ENCODE measurements around the gene UBXN7. TPM values are rescaled to one million over a fixed set of nuclear protein-coding genes. Genes with fewer than 3 reads are reported as not detected.
"Not testable (repeated sequence)": the region's sequence is repeated elsewhere in the genome, so short reads cannot be mapped to it uniquely, and the experiment has no call there.

UBXN7 gene
- total RNA-seq, 1 donor from 2014 or later, result 31.0 TPM

- not testable (repeated sequence) for DNase-seq (ENCODE audit: extremely low read depth, low read depth, low spot score)
These were observed 73.7 kb downstream of the UBXN7 start for GRCh38 chr3:196358540-196358939.

DNA sequence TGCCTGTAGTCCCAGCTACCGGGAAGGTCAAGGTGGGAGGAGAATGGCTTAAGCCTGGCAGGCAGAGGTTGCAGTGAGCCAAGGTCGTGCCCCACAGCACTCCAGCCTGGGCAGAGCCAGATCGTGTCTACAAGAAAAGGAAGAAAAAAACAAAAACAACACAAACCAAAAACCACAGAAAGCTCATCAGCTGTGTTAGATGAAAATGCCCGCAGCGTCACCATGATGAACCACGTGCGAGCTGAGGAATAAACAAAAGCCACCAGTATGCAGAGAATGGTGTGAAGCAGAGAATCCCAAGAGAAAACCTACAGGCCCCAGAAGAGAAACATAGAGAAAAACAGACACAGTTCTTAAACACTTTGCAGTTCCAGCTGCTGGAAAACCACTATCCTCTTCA lies 74.3 kb downstream of the UBXN7 start:
- DNase-seq (ENCODE audit: extremely low read depth, low read depth, low spot score), result no peak

DNA sequence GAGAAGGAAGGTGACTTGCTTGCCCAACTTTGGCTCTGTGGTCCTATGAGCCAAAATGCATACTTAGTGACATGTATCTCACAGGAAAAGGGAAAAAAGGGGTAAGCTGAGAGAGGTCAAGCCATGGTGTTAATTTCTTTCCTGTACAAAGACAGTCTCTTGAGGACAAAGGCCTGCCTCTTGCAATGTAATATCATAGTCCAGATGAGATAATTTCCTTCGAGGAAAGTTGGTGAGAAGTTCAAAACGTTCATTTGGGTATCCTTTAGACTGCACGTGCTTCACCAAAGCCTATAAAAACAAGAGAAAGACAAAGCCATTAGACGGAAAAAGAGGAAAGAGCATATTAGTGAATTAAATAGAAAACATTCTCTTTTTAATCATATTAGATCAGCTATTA lies 75.7 kb downstream of the UBXN7 start:
- no peak for DNase-seq (ENCODE audit: extremely low read depth, low read depth, low spot score)

- DNase-seq (ENCODE audit: extremely low read depth, low read depth, low spot score), result no peak
These were observed 76.6 kb downstream of the UBXN7 start for GRCh38 chr3:196355668-196356067.

DNA sequence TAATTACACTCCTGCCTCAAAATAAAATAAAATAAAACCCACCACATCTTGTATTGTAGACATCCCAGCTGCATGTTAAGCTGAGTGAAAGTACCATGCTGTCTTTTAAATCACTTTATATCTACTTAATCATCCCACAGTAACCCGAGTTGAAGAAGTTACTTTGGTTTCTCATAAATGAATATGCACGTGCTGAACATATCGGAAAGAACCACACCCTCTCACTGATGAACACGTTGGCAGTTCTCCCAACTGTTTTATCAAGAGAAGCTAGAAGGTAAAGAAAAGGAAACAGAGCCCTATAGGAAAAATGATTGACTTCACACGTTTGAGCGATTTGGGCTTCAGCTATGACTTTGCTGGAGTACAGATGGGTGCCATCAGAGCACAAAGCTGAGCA lies 78.1 kb downstream of the UBXN7 start:
- no peak for DNase-seq (ENCODE audit: extremely low read depth, low read depth, low spot score)

- DNase-seq (ENCODE audit: extremely low read depth, low read depth, low spot score), result no peak
These were observed 80.7 kb downstream of the UBXN7 start for GRCh38 chr3:196351541-196351940.

- DNase-seq (ENCODE audit: extremely low read depth, low read depth, low spot score), result no peak
These were observed 82.2 kb downstream of the UBXN7 start for GRCh38 chr3:196350067-196350466.

GRCh38 chr3:196348698-196349097 lies 83.5 kb downstream of the UBXN7 start:
- DNase-seq (ENCODE audit: extremely low read depth, low read depth, low spot score), result no peak

DNA sequence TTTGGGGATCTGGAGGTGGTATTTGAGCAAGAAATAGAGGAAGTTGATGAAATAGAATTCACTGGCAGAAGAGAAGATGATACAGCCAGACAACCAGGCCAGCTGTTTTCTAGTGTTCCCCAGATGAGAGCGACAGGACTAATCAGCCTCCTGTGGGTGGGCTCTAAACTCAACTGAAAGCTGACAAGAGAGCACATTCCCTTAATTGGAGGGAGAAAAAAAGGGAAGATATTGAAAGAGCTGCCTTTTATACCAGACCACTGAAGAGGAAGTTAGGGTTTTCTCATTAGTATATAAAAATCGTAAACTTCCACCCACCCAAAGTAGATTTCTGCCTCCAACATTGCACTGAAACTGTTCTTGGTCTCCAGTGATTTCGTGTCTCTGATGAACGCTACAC lies 87.6 kb downstream of the UBXN7 start:
- no peak for DNase-seq (ENCODE audit: extremely low read depth, low read depth, low spot score)

GRCh38 chr3:196343917-196344316 lies 88.3 kb downstream of the UBXN7 start:
- not testable (repeated sequence) for DNase-seq (ENCODE audit: extremely low read depth, low read depth, low spot score)

DNA sequence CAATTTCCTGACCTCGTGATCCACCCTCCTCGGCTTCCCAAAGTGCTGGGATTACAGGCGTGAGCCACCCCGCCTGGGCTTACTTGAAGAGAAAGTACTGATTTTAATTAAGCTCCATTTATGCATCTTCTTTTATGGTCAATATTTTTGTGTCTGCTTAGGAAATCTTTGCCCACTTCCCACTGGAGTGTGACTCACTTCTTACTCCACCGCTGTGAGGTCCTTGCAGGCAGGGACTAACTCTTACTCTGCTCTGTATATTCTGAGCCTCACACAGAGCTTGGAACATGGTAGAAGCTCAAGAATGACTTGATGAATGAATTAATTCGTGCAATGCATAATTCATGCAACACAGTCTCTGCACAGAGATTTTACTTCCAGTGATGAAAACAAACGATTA lies 91.1 kb downstream of the UBXN7 start:
- no peak for DNase-seq (ENCODE audit: extremely low read depth, low read depth, low spot score)

- no peak for DNase-seq (ENCODE audit: extremely low read depth, low read depth, low spot score)
These were observed 91.8 kb downstream of the UBXN7 start for GRCh38 chr3:196340466-196340865.

DNA sequence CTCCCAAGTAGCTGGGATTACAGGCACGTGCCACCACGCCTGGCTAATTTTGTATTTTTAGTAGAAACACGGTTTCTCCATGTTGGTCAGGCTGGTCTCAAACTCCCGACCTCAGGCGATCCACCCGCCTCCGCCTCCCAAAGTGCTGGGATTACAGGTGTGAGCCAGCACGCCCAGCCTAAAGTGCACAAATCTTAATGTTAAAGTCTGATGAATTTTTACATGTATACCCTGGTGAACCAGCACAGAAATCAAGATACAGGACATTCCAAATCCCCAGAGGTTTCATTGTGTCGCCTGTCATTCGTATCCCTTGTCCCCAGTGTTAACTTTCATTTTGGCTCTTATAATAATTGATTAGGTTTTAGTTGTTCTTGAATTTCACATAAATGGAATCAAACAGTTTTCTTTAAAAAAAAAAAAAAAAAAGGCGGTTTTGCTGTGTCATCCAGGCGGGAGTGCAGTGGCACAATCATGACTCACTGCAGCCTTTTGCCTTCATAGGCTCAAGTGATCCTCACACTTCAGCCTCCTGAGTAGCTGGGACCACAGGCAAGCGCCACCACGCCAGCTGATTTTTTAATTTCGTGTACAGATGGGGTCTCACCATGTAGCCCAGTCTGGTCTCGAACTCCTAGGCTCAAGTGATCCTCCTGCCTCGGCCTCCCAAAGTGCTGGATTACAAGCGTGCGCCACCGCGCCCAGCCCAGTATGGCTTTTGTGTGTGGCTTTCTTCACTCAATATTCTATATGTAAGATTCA lies 92.6 kb downstream of the UBXN7 start:
- no peak for DNase-seq (ENCODE audit: extremely low read depth, low read depth, low spot score)

- no peak for DNase-seq (ENCODE audit: extremely low read depth, low read depth, low spot score)
These were observed 93.2 kb downstream of the UBXN7 start for GRCh38 chr3:196339044-196339443.

DNA sequence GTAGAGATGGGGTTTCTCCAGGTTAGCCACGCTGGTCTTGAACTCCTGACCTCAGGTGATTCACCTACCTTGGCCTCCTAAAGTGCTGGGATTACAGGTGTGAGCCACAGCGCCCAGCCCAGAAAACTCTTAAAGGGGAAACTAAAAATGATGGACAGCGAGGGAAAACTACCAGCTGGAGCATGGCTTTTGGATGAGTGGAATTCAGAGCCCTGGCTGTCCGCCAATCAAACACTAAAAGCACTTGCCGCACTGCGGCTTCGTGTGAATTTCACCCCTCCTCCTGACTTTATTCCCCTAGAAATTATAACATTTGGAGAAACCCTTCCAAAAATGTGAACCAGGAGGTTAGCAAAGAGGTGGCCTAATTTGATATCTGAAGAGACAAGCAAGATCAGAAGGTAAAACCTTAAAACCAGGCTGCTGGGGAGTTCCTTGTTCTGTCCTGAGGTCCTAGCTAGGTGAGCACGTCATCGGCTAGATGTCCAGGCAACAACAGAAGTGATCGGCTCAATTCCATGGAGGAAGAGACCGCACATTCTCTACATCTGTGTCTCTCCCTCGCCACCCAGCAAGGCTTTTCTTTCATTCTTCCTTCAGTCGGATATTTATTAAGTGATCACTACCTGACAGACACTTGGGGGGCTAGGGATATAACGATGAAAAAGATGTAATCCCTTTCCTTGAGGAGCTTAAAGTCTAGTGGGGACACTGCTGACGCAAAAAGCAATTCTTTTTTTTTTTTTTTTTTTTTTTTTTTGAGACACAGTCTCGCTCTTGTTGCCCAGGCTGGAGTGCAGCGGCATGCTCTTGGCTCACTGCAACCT lies 95.7 kb downstream of the UBXN7 start:
- DNase-seq (ENCODE audit: extremely low read depth, low read depth, low spot score), result no peak

DNA sequence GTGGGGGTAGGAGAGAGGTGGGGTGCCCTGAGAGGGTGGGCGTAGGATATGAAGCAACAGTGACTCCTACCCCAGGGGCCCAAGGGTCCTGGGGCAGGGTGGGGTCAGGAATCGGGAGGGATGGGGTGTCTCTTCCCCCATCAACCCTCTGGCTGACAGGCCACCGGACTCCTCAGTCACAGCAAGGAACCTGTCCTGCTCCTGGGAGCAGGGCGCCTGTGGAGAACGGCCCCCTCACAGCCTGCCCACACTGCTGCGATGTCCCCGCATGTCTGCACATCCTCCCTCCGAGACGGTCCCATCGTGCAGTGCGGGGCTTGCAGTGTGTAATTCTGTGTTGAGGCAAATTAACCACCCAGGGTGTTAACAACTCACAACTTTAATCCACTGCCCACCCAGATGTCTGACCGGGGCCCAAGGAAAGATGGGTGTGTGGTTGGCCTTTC lies 96.7 kb downstream of the UBXN7 start:
- no peak for DNase-seq (ENCODE audit: extremely low read depth, low read depth, low spot score)

DNA sequence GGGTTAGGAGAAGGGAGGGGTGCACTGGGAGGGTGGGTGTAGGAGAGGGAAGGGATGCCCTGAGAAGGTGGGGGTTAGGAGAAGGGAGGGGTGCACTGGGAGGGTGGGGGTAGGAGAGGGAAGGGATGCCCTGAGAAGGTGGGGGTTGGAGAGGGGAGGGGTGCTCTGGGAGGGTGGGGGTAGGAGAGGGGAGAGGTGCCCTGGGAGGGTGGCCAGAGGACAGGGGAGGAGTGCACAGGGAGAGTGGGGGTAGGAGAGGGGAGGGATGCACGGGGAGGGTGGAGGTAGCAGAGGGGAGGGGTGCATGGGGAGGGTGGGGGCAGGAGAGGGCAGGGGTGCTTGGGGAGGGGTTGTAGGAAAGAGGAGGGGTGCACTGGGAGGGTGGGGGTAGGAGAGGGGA lies 97.2 kb downstream of the UBXN7 start:
- DNase-seq (ENCODE audit: extremely low read depth, low read depth, low spot score), result no peak

DNA sequence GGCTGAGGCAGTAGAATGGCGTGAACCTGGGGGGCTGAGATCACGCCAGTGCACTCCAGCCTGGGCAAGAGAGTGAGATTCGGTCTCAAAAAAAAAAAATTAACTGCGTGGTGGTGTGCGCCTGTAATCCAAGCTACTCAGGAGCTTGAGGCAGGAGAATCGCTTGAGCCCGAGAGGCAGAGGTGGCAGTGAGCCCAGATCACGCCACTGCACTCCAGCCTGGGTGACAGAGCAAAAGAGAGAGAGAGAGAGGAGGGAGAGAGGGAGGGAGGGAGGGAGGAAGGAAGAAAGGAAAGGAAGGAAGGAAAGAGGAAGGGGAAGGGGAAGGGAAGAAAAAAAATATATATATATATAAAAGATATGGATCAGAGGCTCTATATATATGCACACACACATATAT lies 100.1 kb downstream of the UBXN7 start:
- DNase-seq (ENCODE audit: extremely low read depth, low read depth, low spot score), result no peak

- DNase-seq (ENCODE audit: extremely low read depth, low read depth, low spot score), result no peak
These were observed 104.8 kb downstream of the UBXN7 start for GRCh38 chr3:196327405-196327804.

DNA sequence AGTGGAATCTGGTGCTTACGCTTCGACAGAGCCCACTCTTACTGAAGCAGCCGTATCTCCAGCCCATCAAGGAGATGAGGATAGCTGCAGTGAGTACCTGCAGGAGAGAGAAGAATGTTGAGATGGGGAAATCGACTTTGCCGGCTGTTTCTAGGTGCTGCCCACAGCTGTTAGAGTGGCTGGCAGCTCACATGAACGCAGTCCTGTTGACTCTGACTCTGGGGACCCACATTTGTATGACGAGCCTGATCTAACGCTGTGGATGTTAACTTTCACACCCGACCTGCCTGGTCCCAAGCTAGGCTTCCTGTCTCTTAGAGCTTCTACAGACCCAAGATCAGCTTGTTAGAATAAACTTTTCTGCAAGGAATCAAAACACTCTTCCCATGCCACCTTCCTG lies 105.3 kb downstream of the UBXN7 start:
- no peak for DNase-seq (ENCODE audit: extremely low read depth, low read depth, low spot score)

GRCh38 chr3:196323691-196324090 lies 108.5 kb downstream of the UBXN7 start:
- no peak for DNase-seq (ENCODE audit: extremely low read depth, low read depth, low spot score)

GRCh38 chr3:196323016-196323415 lies 109.2 kb downstream of the UBXN7 start:
- no peak for DNase-seq (ENCODE audit: extremely low read depth, low read depth, low spot score)
